ENCODE data around the gene RAB29. TPM values are rescaled to one million over a fixed set of nuclear protein-coding genes. Genes with fewer than 3 reads are reported as not detected.

RAB29 gene
- total and polyA plus RNA-seq, 2 donors (not counting 3 experiments of a cell fraction or from before 2014, with no cell fraction given): 18.1 to 18.8 TPM

GRCh38 chr1:205791568-205792180, 16.4 kb upstream of the RAB29 start:
- no peaks in the 10 kb centered on the region for H3K9me1 ChIP-seq (replicated peaks; ENCODE audit: control insufficient read depth, extremely low read depth, insufficient read depth, low read length)
- DNase-seq (ENCODE audit: low read depth, low spot score): peak; percentile 53
- POLR2A ChIA-PET: no interaction called here

More at GRCh38 chr1:205791568-205792180, 16.4 kb upstream of the RAB29 start:
- dilution Hi-C loops (cut with MboI; ENCODE audit: extremely low pct_ligation_motif_present, low sequenced_read_pairs): no loop called here
- H2AFZ ChIP-seq (ENCODE audit: low read depth, low read length): no peak overlapping the region
- no peak for TF ChIP-seq FOS (IDR thresholded peaks at IDR 0.05; ENCODE audit: borderline replicate concordance, insufficient read depth, low read length)
- TF ChIP-seq, protein P1, sequence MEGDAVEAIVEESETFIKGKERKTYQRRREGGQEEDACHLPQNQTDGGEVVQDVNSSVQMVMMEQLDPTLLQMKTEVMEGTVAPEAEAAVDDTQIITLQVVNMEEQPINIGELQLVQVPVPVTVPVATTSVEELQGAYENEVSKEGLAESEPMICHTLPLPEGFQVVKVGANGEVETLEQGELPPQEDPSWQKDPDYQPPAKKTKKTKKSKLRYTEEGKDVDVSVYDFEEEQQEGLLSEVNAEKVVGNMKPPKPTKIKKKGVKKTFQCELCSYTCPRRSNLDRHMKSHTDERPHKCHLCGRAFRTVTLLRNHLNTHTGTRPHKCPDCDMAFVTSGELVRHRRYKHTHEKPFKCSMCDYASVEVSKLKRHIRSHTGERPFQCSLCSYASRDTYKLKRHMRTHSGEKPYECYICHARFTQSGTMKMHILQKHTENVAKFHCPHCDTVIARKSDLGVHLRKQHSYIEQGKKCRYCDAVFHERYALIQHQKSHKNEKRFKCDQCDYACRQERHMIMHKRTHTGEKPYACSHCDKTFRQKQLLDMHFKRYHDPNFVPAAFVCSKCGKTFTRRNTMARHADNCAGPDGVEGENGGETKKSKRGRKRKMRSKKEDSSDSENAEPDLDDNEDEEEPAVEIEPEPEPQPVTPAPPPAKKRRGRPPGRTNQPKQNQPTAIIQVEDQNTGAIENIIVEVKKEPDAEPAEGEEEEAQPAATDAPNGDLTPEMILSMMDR (IDR thresholded peaks at IDR 0.05; ENCODE audit: extremely low read depth in 1 of 2, insufficient read depth in 1 of 2, low read depth in 1 of 2, low read length in 2 of 2): peak; percentile 71 to 86
- no peak overlapping the region for H3K4me2 ChIP-seq (ENCODE audit: insufficient read depth, low read length)
- peak; percentile 90 for FAIRE-seq
- H3K9me3 ChIP-seq (replicated peaks; ENCODE audit: control insufficient read depth, insufficient read depth, low read length): no peaks in the 10 kb centered on the region
- CTCF ChIA-PET: interaction anchor here (0.5 to 12.5 kb wide), 36 partner anchors 9 to 314 kb away, joined by 3 to 403 read pairs (median 6); partner anchors contain the start of genes PM20D1, RAB29 and SLC41A1
- H3K9ac ChIP-seq (replicated peaks; ENCODE audit: extremely low read depth, insufficient read depth, low read length): no peak overlapping the region
- no peaks in the 10 kb centered on the region for H4K20me1 ChIP-seq (replicated peaks; ENCODE audit: control insufficient read depth, extremely low read depth, insufficient read depth, low read length)
- H3K4me3 ChIP-seq (replicated peaks in 1 of 3; ENCODE audit: insufficient read depth in 1 of 3, low read depth in 1 of 3, low read length in 3 of 3): no peak overlapping the region
- no peaks in the 10 kb centered on the region for H3K27me3 ChIP-seq (ENCODE audit: control insufficient read depth in 2 of 2, insufficient read depth in 2 of 2, low read length in 2 of 2)
- H3K36me3 ChIP-seq (ENCODE audit: control insufficient read depth in 2 of 2, extremely low read depth in 1 of 2, insufficient read depth in 2 of 2, low read length in 2 of 2): peaks cover 0 to 11% of the 10 kb centered on the region in 2 experiments
- no peaks in the 10 kb centered on the region for H3K79me2 ChIP-seq (ENCODE audit: control insufficient read depth, insufficient read depth, low read length)
- no peak overlapping the region for H3K27ac ChIP-seq (ENCODE audit: insufficient read depth, low read depth, low read length)
- BruUV-seq (replicated peaks): no TSS peak
- H3K4me1 ChIP-seq (ENCODE audit: control insufficient read depth, extremely low read depth, insufficient read depth, low read length): no peaks in the 10 kb centered on the region
- intact Hi-C loops (cut with micrococcal nuclease): loop anchor here (1.0 to 5.0 kb wide), 6 partner anchors 39 to 316 kb away; no protein-coding TSS in a partner anchor

All from endothelial cell of umbilical vein (primary cell).